H4 (cell line): ENCODE measurements around the gene CFAP99. TPM values are rescaled to one million over a fixed set of nuclear protein-coding genes. Genes with fewer than 3 reads are reported as not detected.

Experiments used
- DNase-seq: peaks from one replicate; pipeline ENCODE4 v3.0.0-alpha.2; 2015; ENCODE audit warnings: low spot score
- total RNA-seq: library from RNA; depleted of rRNA; stranded (reverse); fragments of >200 nt; shearing (Covaris generic); gene quantifications from 2 replicates; pipeline ENCODE4 v1.2.3, GENCODE V29; 2014

Gene CFAP99
- total RNA-seq, 1 experiment from 2014 or later, result not detected

- no peak for DNase-seq
Measured at GRCh38 chr4:2390784-2391421, 27.9 kb upstream of the CFAP99 start.

GRCh38 chr4:2393353-2394270 is 25.1 kb upstream of the CFAP99 start:
- DNase-seq, result no peak

- no peak for DNase-seq
Measured at GRCh38 chr4:2394528-2394927, 24.2 kb upstream of the CFAP99 start.

- no peak for DNase-seq
Measured at GRCh38 chr4:2395038-2395437, 23.7 kb upstream of the CFAP99 start.

- DNase-seq, result no peak
Measured at GRCh38 chr4:2395584-2395983, 23.2 kb upstream of the CFAP99 start.

- DNase-seq, result no peak
Measured at GRCh38 chr4:2396781-2397368, 21.9 kb upstream of the CFAP99 start.

- DNase-seq, result no peak
Measured at GRCh38 chr4:2397596-2398379, 21.0 kb upstream of the CFAP99 start.

GRCh38 chr4:2399216-2399615 is 19.5 kb upstream of the CFAP99 start:
- no peak for DNase-seq

- no peak for DNase-seq
Measured at GRCh38 chr4:2399631-2400190, 19.0 kb upstream of the CFAP99 start.

GRCh38 chr4:2400841-2401609 is 17.7 kb upstream of the CFAP99 start:
- no peak for DNase-seq

- DNase-seq, result no peak
Measured at GRCh38 chr4:2401610-2401983, 17.2 kb upstream of the CFAP99 start.

- no peak for DNase-seq
Measured at GRCh38 chr4:2402048-2402842, 16.5 kb upstream of the CFAP99 start.

GRCh38 chr4:2402941-2403340 is 15.8 kb upstream of the CFAP99 start:
- no peak for DNase-seq

- DNase-seq, result no peak
Measured at GRCh38 chr4:2406406-2406805, 12.3 kb upstream of the CFAP99 start.

- DNase-seq, result no peak
Measured at GRCh38 chr4:2406920-2407319, 11.8 kb upstream of the CFAP99 start.

GRCh38 chr4:2407991-2408342 is 10.8 kb upstream of the CFAP99 start:
- no peak for DNase-seq

GRCh38 chr4:2408401-2408958 is 10.3 kb upstream of the CFAP99 start:
- no peak for DNase-seq

GRCh38 chr4:2408976-2409375 is 9.8 kb upstream of the CFAP99 start:
- no peak for DNase-seq

- no peak for DNase-seq
Measured at GRCh38 chr4:2409381-2409783, 9.4 kb upstream of the CFAP99 start.
